ENCODE data around the gene BCCIP. TPM values are rescaled to one million over a fixed set of nuclear protein-coding genes. Genes with fewer than 3 reads are reported as not detected.

BCCIP gene
- total RNA-seq, 1 donor from 2014 or later = 89.8 TPM

GRCh38 chr10:125850766-125851731, 27.7 kb downstream of the BCCIP start:
- Mint-ChIP-seq H3K9me3 (no peaks in the 10 kb centered on the region), H3K27me3 (ENCODE audit: low read depth) (no peaks in the 10 kb centered on the region), H3K4me1 (peaks cover 4% of the 10 kb centered on the region), H3K27ac (ENCODE audit: unreplicated experiment) (no peak overlapping the region), H3K36me3 (ENCODE audit: low read depth) (peaks cover 19% of the 10 kb centered on the region), H3K4me3 (no peak overlapping the region)
- DNase-seq (ENCODE audit: low read depth, low spot score) = no peak
- TF ChIP-seq, protein P1, sequence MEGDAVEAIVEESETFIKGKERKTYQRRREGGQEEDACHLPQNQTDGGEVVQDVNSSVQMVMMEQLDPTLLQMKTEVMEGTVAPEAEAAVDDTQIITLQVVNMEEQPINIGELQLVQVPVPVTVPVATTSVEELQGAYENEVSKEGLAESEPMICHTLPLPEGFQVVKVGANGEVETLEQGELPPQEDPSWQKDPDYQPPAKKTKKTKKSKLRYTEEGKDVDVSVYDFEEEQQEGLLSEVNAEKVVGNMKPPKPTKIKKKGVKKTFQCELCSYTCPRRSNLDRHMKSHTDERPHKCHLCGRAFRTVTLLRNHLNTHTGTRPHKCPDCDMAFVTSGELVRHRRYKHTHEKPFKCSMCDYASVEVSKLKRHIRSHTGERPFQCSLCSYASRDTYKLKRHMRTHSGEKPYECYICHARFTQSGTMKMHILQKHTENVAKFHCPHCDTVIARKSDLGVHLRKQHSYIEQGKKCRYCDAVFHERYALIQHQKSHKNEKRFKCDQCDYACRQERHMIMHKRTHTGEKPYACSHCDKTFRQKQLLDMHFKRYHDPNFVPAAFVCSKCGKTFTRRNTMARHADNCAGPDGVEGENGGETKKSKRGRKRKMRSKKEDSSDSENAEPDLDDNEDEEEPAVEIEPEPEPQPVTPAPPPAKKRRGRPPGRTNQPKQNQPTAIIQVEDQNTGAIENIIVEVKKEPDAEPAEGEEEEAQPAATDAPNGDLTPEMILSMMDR (conservative IDR thresholded peaks at IDR 0.05) = no peak

DNA sequence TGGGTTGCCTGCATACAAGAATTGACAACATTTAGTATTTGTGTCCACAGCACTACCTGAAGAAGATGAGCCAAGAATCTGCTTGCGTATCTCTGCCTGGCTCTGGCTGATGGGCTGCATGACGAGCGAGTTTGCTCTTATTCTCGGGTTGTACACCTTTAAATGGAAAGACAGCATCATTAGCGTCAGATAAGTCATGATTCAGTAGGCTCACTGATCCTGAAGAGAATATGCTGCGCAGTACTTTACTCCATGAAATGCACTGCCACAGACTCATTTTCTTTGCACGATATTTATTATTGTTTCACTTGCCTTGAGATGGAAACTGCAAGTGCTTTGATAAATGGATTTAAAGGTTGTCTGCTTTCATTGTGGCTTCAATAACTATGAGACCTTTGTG, 29.1 kb downstream of the BCCIP start:
- no peak for DNase-seq (ENCODE audit: low read depth, low spot score)
- TF ChIP-seq, protein P1 (conservative IDR thresholded peaks at IDR 0.05) = no peak
- Mint-ChIP-seq H3K36me3 (ENCODE audit: low read depth) (peaks cover 11% of the 10 kb centered on the region), H3K4me1 (peaks cover 4% of the 10 kb centered on the region), H3K9me3 (no peaks in the 10 kb centered on the region), H3K4me3 (no peak overlapping the region), H3K27ac (ENCODE audit: unreplicated experiment) (no peak overlapping the region), H3K27me3 (ENCODE audit: low read depth) (no peaks in the 10 kb centered on the region)

DNA sequence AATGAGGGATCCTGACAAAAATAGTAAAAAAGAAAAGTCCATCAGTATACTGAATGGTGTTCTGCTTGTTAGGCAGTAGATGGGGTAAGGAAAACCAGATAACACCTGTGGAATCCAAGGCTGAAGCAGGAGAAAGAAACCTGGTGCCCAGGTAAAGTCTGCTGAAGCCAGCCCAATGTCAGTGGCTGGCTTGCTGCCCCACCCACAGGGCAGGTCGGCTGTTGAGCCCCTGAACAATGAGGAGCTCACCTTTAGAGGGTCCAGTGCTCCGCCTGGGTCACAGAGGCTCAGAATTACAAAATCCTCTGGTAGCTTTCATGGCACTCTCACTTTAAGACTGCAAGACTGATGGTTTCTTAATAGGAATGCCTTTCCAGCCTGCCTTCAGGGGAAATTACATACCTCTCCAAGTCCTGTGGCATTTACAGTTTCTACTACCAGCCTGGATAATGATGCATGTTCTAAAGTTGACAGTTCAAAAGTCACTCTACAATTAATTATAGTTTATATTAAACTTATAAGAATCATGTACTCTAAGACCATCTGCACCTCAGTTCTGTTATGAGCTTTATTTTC, 33.9 kb downstream of the BCCIP start:
- peaks cover 4% of the 10 kb centered on the region for H3K4me1 Mint-ChIP-seq
- no peaks in the 10 kb centered on the region for H3K27me3 Mint-ChIP-seq (ENCODE audit: low read depth)
- no peaks in the 10 kb centered on the region for H3K36me3 Mint-ChIP-seq (ENCODE audit: low read depth)
- no peak for DNase-seq (ENCODE audit: low read depth, low spot score)
- TF ChIP-seq, protein P1 (conservative IDR thresholded peaks at IDR 0.05) = no peak
- no peak overlapping the region for H3K4me3 Mint-ChIP-seq
- H3K27ac Mint-ChIP-seq (ENCODE audit: unreplicated experiment) = no peak overlapping the region
- H3K9me3 Mint-ChIP-seq = no peaks in the 10 kb centered on the region

DNA sequence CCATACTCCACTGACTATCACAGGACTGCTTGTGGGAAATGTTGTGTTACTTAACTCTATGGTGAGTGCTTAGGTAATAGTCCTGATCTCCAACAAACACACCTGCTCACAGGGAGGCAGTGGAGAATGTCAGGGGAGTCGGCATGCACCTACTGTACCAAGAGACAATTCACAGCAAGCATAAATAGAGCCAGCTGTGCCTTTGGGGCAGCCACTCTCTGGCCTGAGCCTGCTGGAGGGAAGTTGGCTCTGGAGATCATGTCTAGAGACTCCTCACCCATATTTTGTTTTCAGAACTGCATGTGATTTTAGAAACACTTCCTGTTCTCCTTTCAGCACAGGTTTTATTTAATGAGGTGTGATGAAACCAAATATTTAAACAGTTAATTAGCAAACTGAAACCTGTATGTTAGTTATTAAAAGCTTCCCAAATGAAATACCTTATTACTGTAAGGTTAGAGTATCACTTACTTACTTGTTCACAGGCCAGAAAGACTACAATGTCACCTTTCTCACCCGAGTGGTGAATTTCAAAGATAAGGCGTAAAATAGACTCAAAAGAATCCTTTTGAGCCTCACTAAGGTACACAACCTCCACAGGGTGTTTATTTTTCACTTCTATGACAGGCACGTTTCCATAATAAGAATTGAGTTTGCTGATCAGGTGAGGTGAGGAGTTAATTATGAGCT, 35.9 kb downstream of the BCCIP start:
- H3K27ac Mint-ChIP-seq (ENCODE audit: unreplicated experiment) = no peak overlapping the region
- H3K36me3 Mint-ChIP-seq (ENCODE audit: low read depth) = no peaks in the 10 kb centered on the region
- TF ChIP-seq, protein P1 (conservative IDR thresholded peaks at IDR 0.05) = no peak
- DNase-seq (ENCODE audit: low read depth, low spot score) = no peak
- H3K27me3 Mint-ChIP-seq (ENCODE audit: low read depth) = no peaks in the 10 kb centered on the region
- H3K4me3 Mint-ChIP-seq = no peak overlapping the region
- H3K4me1 Mint-ChIP-seq = no peaks in the 10 kb centered on the region
- no peaks in the 10 kb centered on the region for H3K9me3 Mint-ChIP-seq

DNA sequence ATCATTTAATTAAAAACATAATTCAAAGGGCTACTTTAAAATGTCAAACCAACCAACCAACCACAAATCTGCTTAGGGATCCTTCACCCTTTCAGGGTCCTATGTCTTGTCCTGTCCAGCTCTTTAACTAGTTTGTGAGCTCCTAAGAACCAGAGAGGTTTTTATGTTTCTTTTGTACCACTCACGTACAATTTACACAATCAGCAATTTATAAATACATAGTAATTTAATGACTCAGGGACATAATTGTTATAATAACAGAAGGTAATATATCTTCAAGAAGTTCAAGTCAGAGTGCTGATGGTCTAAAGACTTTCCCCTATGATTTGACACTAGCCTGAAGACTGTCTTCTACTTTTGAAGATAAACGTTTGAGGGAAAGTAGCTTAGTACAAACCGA, 41.8 kb downstream of the BCCIP start:
- DNase-seq (ENCODE audit: low read depth, low spot score) = no peak
- Mint-ChIP-seq H3K9me3 (no peaks in the 10 kb centered on the region), H3K36me3 (ENCODE audit: low read depth) (no peaks in the 10 kb centered on the region), H3K4me3 (no peak overlapping the region), H3K4me1 (no peaks in the 10 kb centered on the region), H3K27me3 (ENCODE audit: low read depth) (no peaks in the 10 kb centered on the region), H3K27ac (ENCODE audit: unreplicated experiment) (no peak overlapping the region)
- TF ChIP-seq, protein P1 (conservative IDR thresholded peaks at IDR 0.05) = no peak
